ENCODE data around the gene CD9.

CD9 gene

GRCh38 chr12:6271281-6271680 lies 71.1 kb downstream of the CD9 start:
- H3K4me3 ChIP-seq (ENCODE audit: low read depth, low read length), result no peak overlapping the region

GRCh38 chr12:6272300-6273204 lies 72.4 kb downstream of the CD9 start:
- TF ChIP-seq CTCF (IDR thresholded peaks at IDR 0.05; ENCODE audit: low read depth, low read length), result no peak
- no peak overlapping the region for H3K4me3 ChIP-seq (ENCODE audit: low read depth, low read length)

More at GRCh38 chr12:6271281-6271680, 71.1 kb downstream of the CD9 start:
- no peak for TF ChIP-seq CTCF (IDR thresholded peaks at IDR 0.05; ENCODE audit: low read depth, low read length)

- TF ChIP-seq CTCF (IDR thresholded peaks at IDR 0.05; ENCODE audit: low read depth, low read length), result no peak
- no peak overlapping the region for H3K4me3 ChIP-seq (ENCODE audit: low read depth, low read length)
These were observed 73.0 kb downstream of the CD9 start for GRCh38 chr12:6273205-6273540.

- no peak for TF ChIP-seq CTCF (IDR thresholded peaks at IDR 0.05; ENCODE audit: low read depth, low read length)
- H3K4me3 ChIP-seq (ENCODE audit: low read depth, low read length), result no peak overlapping the region
These were observed 73.5 kb downstream of the CD9 start for GRCh38 chr12:6273541-6274230.

- TF ChIP-seq CTCF (IDR thresholded peaks at IDR 0.05; ENCODE audit: low read depth, low read length), result no peak
- H3K4me3 ChIP-seq (ENCODE audit: low read depth, low read length), result no peak overlapping the region
These were observed 74.3 kb downstream of the CD9 start for GRCh38 chr12:6274231-6275221.

GRCh38 chr12:6275928-6276887 lies 76.0 kb downstream of the CD9 start:
- H3K4me3 ChIP-seq (ENCODE audit: low read depth, low read length), result no peak overlapping the region

More at GRCh38 chr12:6275928-6276887, 76.0 kb downstream of the CD9 start:
- no peak for TF ChIP-seq CTCF (IDR thresholded peaks at IDR 0.05; ENCODE audit: low read depth, low read length)

Data from WI38 (cell line).